Caco-2 (cell line): ENCODE results near the gene OR10A6. TPM values are rescaled to one million over a fixed set of nuclear protein-coding genes. Genes with fewer than 3 reads are reported as not detected.

Experiments used
- BruUV-seq: library from RNA; stranded (reverse); fragments of 400-500 nt; replicated peaks from 2 replicates; lab custom pipeline; 2021; lab: Mats Ljungman, UMichigan
- CTCF ChIA-PET: fragments of 300-600 bp; sonication (Branson Sonifier 250); formaldehyde crosslinking; loops from one replicate; lab custom pipeline; 2022; ENCODE audit warnings: antibody characterized with exemption; lab: Charles Lee
- POLR2A ChIA-PET: fragments of 300-600 bp; sonication (Branson Sonifier 250); formaldehyde crosslinking; loops from one replicate; lab custom pipeline; 2022; ENCODE audit warnings: antibody characterized with exemption; lab: Charles Lee
- DNase-seq, 2 experiments: peaks; one replicate each; pipeline versions ENCODE4 v3.0.0 to v3.0.0-alpha.2; 2020 to 2022
- H3K27me3 ChIP-seq: replicated peaks from 2 replicates; pipeline ENCODE4 v1.6.0; 2011; ENCODE audit warnings: low read length; ENCODE audit not compliant: control insufficient read depth, insufficient read depth
- H3K36me3 ChIP-seq: 2 replicates; pipeline ENCODE4 v1.5.1; 2011; ENCODE audit warnings: low read length; ENCODE audit not compliant: control insufficient read depth, insufficient read depth
- H3K4me1 ChIP-seq: fragments of 250-450 bp; sonication (Bioruptor Pico); 2 replicates; pipeline ENCODE4 v1.5.1; 2020; ENCODE audit warnings: mild to moderate bottlenecking
- H3K4me3 ChIP-seq: 2 replicates; pipeline ENCODE4 v1.5.1; 2011; ENCODE audit warnings: low read depth, mild to moderate bottlenecking, control low read depth, low read length
- H3K9me3 ChIP-seq: fragments of 250-450 bp; sonication (Bioruptor Pico); 2 replicates; pipeline ENCODE4 v1.5.1; 2020; ENCODE audit warnings: mild to moderate bottlenecking, moderate library complexity
- H3K27ac Mint-ChIP-seq: one replicate; pipeline ENCODE4 v1.8.0; 2022; ENCODE audit warnings: mixed read lengths; ENCODE audit not compliant: unreplicated experiment
- H3K27me3 Mint-ChIP-seq: one replicate; pipeline ENCODE4 v1.8.0; 2022; ENCODE audit warnings: mixed read lengths; ENCODE audit not compliant: insufficient read depth, unreplicated experiment
- H3K36me3 Mint-ChIP-seq: one replicate; pipeline ENCODE4 v1.8.0; 2022; ENCODE audit warnings: mild to moderate bottlenecking, mixed read lengths; ENCODE audit not compliant: insufficient read depth, unreplicated experiment
- H3K4me1 Mint-ChIP-seq: one replicate; pipeline ENCODE4 v1.8.0; 2022; ENCODE audit warnings: low read depth, mixed read lengths; ENCODE audit not compliant: unreplicated experiment
- H3K4me3 Mint-ChIP-seq: one replicate; pipeline ENCODE4 v1.8.0; 2022; ENCODE audit warnings: mild to moderate bottlenecking, moderate library complexity, mixed read lengths; ENCODE audit not compliant: unreplicated experiment
- H3K9me3 Mint-ChIP-seq: one replicate; pipeline ENCODE4 v1.8.0; 2022; ENCODE audit warnings: mixed read lengths; ENCODE audit not compliant: unreplicated experiment
- CTCF ChIP-seq, 2 experiments: fragments of 200-600 bp in 1 of 2; IDR thresholded peaks; 1 replicate in 1 of 2; 2 replicates in 1 of 2; pipeline versions ENCODE4 v1.5.1 to v1.8.0; 2011 to 2022; ENCODE audit warnings: antibody characterized with exemption in 1 of 2, control low read depth in 1 of 2, inconsistent platforms in 1 of 2, low read depth in 1 of 2, low read length in 1 of 2, mild to moderate bottlenecking in 1 of 2, moderate library complexity in 1 of 2; ENCODE audit not compliant: insufficient read depth in 1 of 2, severe bottlenecking in 1 of 2, unreplicated experiment in 1 of 2
- intact Hi-C: fragments of 100-400 bp; cut with micrococcal nuclease; formaldehyde crosslinking; loops from one replicate; pipeline ENCODE4 v1.10.0; 2022; ENCODE audit not compliant: unreplicated experiment
- total RNA-seq: library from RNA; stranded (reverse); gene quantifications from 2 replicates; pipeline ENCODE4 v1.2.3, GENCODE V29; 2022

OR10A6 gene
- total RNA-seq, 1 experiment from 2014 or later: not detected

- no peaks in the 10 kb centered on the region for H3K36me3 ChIP-seq
- H3K27me3 ChIP-seq: no peaks in the 10 kb centered on the region
- intact Hi-C loops: loop anchor here (1.0 kb wide), 1 partner anchor 94 kb away; the partner anchor contains the start of gene EIF3F
- H3K9me3 Mint-ChIP-seq: peaks cover 1% of the 10 kb centered on the region
- H3K27me3 Mint-ChIP-seq: no peaks in the 10 kb centered on the region
- CTCF ChIA-PET: interaction anchor here (1.4 to 2.3 kb wide), 2 partner anchors 12 to 93 kb away, joined by 5 to 47 read pairs; partner anchors contain the start of gene EIF3F
- no peak for TF ChIP-seq CTCF (IDR thresholded peaks at IDR 0.05; ENCODE audit: insufficient read depth in 1 of 2, low read depth in 1 of 2, low read length in 1 of 2, severe bottlenecking in 1 of 2, unreplicated experiment in 1 of 2)
- no peaks in the 10 kb centered on the region for H3K4me1 Mint-ChIP-seq
- no peak overlapping the region for H3K27ac Mint-ChIP-seq
- H3K9me3 ChIP-seq: no peaks in the 10 kb centered on the region
- POLR2A ChIA-PET: interaction anchor here (1.4 kb wide), 1 partner anchor 93 kb away, joined by 7 read pairs; the partner anchor contains the start of gene EIF3F
- no peak overlapping the region for H3K4me3 ChIP-seq
- no peak for DNase-seq
- H3K4me3 Mint-ChIP-seq: no peak overlapping the region
- BruUV-seq: no TSS peak
- peaks cover 9% of the 10 kb centered on the region; the same call in 1 of the 2 replicates for H3K4me1 ChIP-seq
- H3K36me3 Mint-ChIP-seq: no peaks in the 10 kb centered on the region
Measured at GRCh38 chr11:7893796-7894195, 37.3 kb downstream of the OR10A6 start.

- Histone ChIP-seq H3K4me3 (no peak overlapping the region), H3K9me3 (no peaks in the 10 kb centered on the region), H3K4me1 (peaks cover 9% of the 10 kb centered on the region; the same call in 1 of the 2 replicates), H3K27me3 (no peaks in the 10 kb centered on the region), H3K36me3 (no peaks in the 10 kb centered on the region)
- ChIA-PET POLR2A (interaction anchor here (1.4 kb wide), 1 partner anchor 94 kb away, joined by 7 read pairs; the partner anchor contains the start of gene EIF3F), CTCF (interaction anchor here (0.6 to 2.3 kb wide), 5 partner anchors 13 to 114 kb away, joined by 3 to 47 read pairs (median 3); partner anchors contain the start of gene EIF3F)
- BruUV-seq: no TSS peak
- no peaks in the 10 kb centered on the region for H3K4me1 Mint-ChIP-seq
- intact Hi-C loops: loop anchor here (1.0 kb wide), 2 partner anchors 94 to 206 kb away; partner anchors contain the start of gene EIF3F
- no peaks in the 10 kb centered on the region for H3K36me3 Mint-ChIP-seq
- peak in 1 of 2 experiments; percentile 50 for DNase-seq
- no peaks in the 10 kb centered on the region for H3K9me3 Mint-ChIP-seq
- peaks cover 3% of the 10 kb centered on the region for H3K27me3 Mint-ChIP-seq
- no peak overlapping the region for H3K4me3 Mint-ChIP-seq
- no peak overlapping the region for H3K27ac Mint-ChIP-seq
- peak; percentile 65 to 77 for TF ChIP-seq CTCF (IDR thresholded peaks at IDR 0.05; ENCODE audit: insufficient read depth in 1 of 2, low read depth in 1 of 2, low read length in 1 of 2, severe bottlenecking in 1 of 2, unreplicated experiment in 1 of 2)
Measured at GRCh38 chr11:7892840-7893254, 38.2 kb downstream of the OR10A6 start.

- no TSS peak for BruUV-seq
Measured at GRCh38 chr11:7892059-7892699, 38.9 kb downstream of the OR10A6 start.

More at GRCh38 chr11:7892059-7892699, 38.9 kb downstream of the OR10A6 start:
- peaks cover 3% of the 10 kb centered on the region for H3K27me3 Mint-ChIP-seq
- Histone ChIP-seq H3K36me3 (no peaks in the 10 kb centered on the region), H3K27me3 (no peaks in the 10 kb centered on the region), H3K4me3 (no peak overlapping the region), H3K9me3 (no peaks in the 10 kb centered on the region), H3K4me1 (peaks cover 9% of the 10 kb centered on the region; the same call in 1 of the 2 replicates)
- H3K9me3 Mint-ChIP-seq: no peaks in the 10 kb centered on the region
- no peak overlapping the region for H3K4me3 Mint-ChIP-seq
- no peak for TF ChIP-seq CTCF (IDR thresholded peaks at IDR 0.05; ENCODE audit: insufficient read depth in 1 of 2, low read depth in 1 of 2, low read length in 1 of 2, severe bottlenecking in 1 of 2, unreplicated experiment in 1 of 2)
- POLR2A ChIA-PET: interaction anchor here (1.4 kb wide), 1 partner anchor 95 kb away, joined by 7 read pairs; the partner anchor contains the start of gene EIF3F
- H3K36me3 Mint-ChIP-seq: no peaks in the 10 kb centered on the region
- CTCF ChIA-PET: interaction anchor here (0.6 to 2.3 kb wide), 3 partner anchors 13 to 114 kb away, joined by 3 to 47 read pairs (median 5); partner anchors contain the start of gene EIF3F
- DNase-seq: no peak
- intact Hi-C loops: loop anchor here (1.0 kb wide), 1 partner anchor 207 kb away; no protein-coding TSS in a partner anchor
- H3K27ac Mint-ChIP-seq: no peak overlapping the region
- H3K4me1 Mint-ChIP-seq: no peaks in the 10 kb centered on the region
